ENCODE results near the gene C1QTNF3.
"Not testable (repeated sequence)": the region's sequence is repeated elsewhere in the genome, so short reads cannot be mapped to it uniquely, and the experiment has no call there.

Gene C1QTNF3, protein sequence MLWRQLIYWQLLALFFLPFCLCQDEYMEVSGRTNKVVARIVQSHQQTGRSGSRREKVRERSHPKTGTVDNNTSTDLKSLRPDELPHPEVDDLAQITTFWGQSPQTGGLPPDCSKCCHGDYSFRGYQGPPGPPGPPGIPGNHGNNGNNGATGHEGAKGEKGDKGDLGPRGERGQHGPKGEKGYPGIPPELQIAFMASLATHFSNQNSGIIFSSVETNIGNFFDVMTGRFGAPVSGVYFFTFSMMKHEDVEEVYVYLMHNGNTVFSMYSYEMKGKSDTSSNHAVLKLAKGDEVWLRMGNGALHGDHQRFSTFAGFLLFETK

DNA sequence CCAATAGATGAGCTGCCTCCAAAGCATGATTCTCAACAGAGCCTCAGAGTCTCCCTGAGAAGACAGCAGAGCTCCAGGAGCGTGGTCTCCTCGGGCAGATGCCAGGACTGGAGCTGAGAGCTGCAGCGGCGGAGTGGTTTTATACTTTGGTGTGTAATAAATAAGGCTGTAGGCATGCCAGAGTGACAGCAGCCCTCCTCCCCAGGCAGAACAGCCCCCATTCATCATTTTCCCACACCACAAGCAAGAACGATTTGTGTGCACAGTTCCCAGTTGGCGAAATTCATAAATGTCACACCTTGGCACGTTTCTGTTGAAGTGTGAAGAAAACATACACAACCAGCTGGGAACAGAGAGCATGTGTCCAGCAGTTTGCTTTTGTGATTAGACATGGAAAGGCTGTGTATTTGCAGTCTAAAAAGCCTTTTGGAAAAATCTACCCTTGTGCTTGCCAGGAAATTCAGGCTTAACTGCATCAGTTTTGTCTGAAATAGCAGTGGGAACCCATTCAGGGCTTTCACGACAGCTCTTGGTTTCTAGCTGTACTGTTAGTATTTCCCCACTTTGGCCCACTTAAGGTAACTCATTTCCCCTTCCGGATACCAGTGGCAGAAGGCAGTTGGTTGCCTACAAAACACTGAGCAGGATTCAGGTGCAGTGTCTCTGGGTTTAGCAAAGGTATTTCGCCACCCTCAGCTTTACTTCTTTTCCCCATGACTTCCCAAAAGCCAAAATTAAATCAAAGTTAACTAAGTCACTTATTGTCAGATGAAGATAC, at the start of gene C1QTNF3:
C1QTNF3 (minus strand) TSS at position 115 of the 778 bp plus-strand sequence; CDS start at position 27, 88 bp downstream.
- Histone ChIP-seq H3K4me3 (ENCODE audit: low read depth, low read length) (no peak within 1 kb of the TSS), H3K27ac (ENCODE audit: extremely low read depth, low read depth, low read length) (no peak within 1 kb of the TSS), H3K4me1 (ENCODE audit: control insufficient read depth, insufficient read depth, low read length) (no peaks in the 10 kb centered on the region), H3K9me3 (ENCODE audit: control insufficient read depth, insufficient read depth, low read depth, low read length) (no peaks in the 10 kb centered on the region), H3K36me3 (ENCODE audit: control insufficient read depth in 2 of 2, insufficient read depth in 1 of 2, low read length in 2 of 2) (no peaks in the 10 kb centered on the region)
- no peak for TF ChIP-seq ZNF16 (tag by site-specific recombination; IDR thresholded peaks at IDR 0.05; ENCODE audit: low read depth)
- no peak for TF ChIP-seq ZNF211 (tag by site-specific recombination; IDR thresholded peaks at IDR 0.05; ENCODE audit: low read depth)
- CTCF ChIA-PET: no interaction called here
- POLR2A ChIA-PET: interaction anchor here (1.2 kb wide), 1 partner anchor 35 kb away, joined by 3 read pairs; the partner anchor contains the start of gene AMACR

- TF ChIP-seq SCRT2 (tag by site-specific recombination; IDR thresholded peaks at IDR 0.05): peak; percentile 49; the same call in 1 of the 2 replicates
- H3K4me3 ChIP-seq (ENCODE audit: low read depth, low read length); H3K27ac ChIP-seq (ENCODE audit: extremely low read depth, low read depth, low read length); H3K9me3 ChIP-seq (ENCODE audit: control insufficient read depth, insufficient read depth, low read depth, low read length); POLR2A ChIA-PET; H3K4me1 ChIP-seq (ENCODE audit: control insufficient read depth, insufficient read depth, low read length); H3K36me3 ChIP-seq (ENCODE audit: control insufficient read depth in 2 of 2, insufficient read depth in 1 of 2, low read length in 2 of 2): not testable (repeated sequence)
- CTCF ChIA-PET: interaction anchor here (0.6 kb wide), 1 partner anchor 404 kb away, joined by 3 read pairs; no protein-coding TSS in a partner anchor
These were observed 48.0 kb upstream of the C1QTNF3 start for GRCh38 chr5:34091039-34091438.

GRCh38 chr5:34089802-34090201, 46.8 kb upstream of the C1QTNF3 start:
- H3K4me1 ChIP-seq (ENCODE audit: control insufficient read depth, insufficient read depth, low read length); H3K36me3 ChIP-seq (ENCODE audit: control insufficient read depth in 2 of 2, insufficient read depth in 1 of 2, low read length in 2 of 2); CTCF ChIA-PET; H3K9me3 ChIP-seq (ENCODE audit: control insufficient read depth, insufficient read depth, low read depth, low read length); POLR2A ChIA-PET; H3K27ac ChIP-seq (ENCODE audit: extremely low read depth, low read depth, low read length); H3K4me3 ChIP-seq (ENCODE audit: low read depth, low read length): not testable (repeated sequence)

DNA sequence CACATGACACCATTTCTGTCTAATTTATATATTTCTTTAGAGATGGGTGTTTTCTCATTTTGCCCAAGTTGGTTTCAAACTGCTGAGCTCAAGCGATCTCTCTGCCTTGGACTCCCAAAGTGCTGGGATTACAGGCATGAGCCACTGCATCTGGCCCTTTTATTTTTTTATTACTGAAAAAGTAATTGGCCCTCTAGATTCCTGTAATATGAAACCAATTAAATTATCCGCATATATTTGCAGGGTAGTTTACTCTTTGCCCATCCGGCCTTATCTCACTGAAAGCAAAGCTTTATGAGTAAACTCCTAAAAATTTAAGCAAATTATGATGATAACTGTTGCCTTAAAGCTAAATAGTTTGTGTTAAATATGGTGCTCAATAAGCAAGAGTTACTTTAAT, 44.7 kb upstream of the C1QTNF3 start:
- H3K4me1 ChIP-seq (ENCODE audit: control insufficient read depth, insufficient read depth, low read length); CTCF ChIA-PET; H3K27ac ChIP-seq (ENCODE audit: extremely low read depth, low read depth, low read length); H3K36me3 ChIP-seq (ENCODE audit: control insufficient read depth in 2 of 2, insufficient read depth in 1 of 2, low read length in 2 of 2); H3K4me3 ChIP-seq (ENCODE audit: low read depth, low read length); H3K9me3 ChIP-seq (ENCODE audit: control insufficient read depth, insufficient read depth, low read depth, low read length); POLR2A ChIA-PET: not testable (repeated sequence)

DNA sequence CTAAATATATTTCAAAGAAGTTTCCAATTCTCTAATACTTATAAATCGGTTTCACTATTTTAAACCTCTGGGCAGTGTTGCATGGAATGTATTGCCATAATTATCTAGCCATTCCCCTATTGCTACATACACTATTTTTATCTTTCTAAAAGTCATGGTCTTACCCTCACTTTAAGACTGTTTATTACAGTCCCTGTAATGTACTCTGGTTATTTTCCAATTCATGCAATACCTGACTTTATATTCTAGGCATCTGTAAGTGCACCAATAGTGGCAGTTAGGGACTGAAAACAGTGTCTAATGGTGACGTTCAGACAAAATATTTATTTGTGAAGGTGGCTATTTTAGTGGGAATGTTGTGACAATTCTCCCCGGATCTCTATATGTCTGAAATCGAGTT, 40.9 kb upstream of the C1QTNF3 start:
- H3K4me1 ChIP-seq (ENCODE audit: control insufficient read depth, insufficient read depth, low read length); H3K36me3 ChIP-seq (ENCODE audit: control insufficient read depth in 2 of 2, insufficient read depth in 1 of 2, low read length in 2 of 2); H3K27ac ChIP-seq (ENCODE audit: extremely low read depth, low read depth, low read length); CTCF ChIA-PET; H3K9me3 ChIP-seq (ENCODE audit: control insufficient read depth, insufficient read depth, low read depth, low read length); H3K4me3 ChIP-seq (ENCODE audit: low read depth, low read length); POLR2A ChIA-PET: not testable (repeated sequence)

DNA sequence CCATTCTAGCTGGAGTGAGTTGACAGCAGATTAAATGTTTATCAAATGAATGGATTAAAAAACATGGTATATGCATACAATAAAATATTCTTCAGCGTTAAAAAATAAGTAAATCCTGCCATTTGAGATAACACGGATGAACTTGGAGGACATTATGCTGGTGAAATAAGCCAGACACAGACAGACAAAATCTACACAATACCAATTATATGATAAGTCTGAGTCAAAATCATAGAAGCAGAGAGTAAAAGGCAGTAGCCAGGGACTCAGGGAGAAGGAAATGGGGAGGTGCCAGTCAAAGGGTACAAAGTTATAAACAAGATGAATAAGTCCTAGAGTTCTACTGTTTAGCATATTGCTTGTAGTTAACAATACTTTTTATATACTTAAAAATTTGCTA, 36.5 kb upstream of the C1QTNF3 start:
- H3K36me3 ChIP-seq (ENCODE audit: control insufficient read depth in 2 of 2, insufficient read depth in 1 of 2, low read length in 2 of 2); H3K4me3 ChIP-seq (ENCODE audit: low read depth, low read length); CTCF ChIA-PET; H3K27ac ChIP-seq (ENCODE audit: extremely low read depth, low read depth, low read length); POLR2A ChIA-PET; H3K4me1 ChIP-seq (ENCODE audit: control insufficient read depth, insufficient read depth, low read length); H3K9me3 ChIP-seq (ENCODE audit: control insufficient read depth, insufficient read depth, low read depth, low read length): not testable (repeated sequence)

DNA sequence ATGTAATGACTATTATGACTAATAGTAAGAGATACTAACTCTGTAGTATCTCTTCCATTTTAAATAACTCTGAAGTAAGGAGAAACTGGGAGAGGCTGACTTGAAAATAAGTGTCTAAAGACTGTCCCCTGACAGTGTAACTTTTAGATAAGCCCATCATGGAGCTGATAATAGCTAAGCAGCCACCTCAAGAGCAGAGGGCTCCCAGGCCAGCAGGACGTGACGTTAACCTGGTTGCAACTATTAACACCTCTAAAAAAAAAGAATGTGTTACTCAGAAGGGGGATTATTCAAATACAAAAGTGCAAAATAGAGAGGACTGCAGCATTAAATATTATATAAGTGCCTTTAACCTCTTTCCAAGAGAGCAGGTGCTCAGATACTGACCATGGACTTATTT, 34.6 kb upstream of the C1QTNF3 start:
- H3K9me3 ChIP-seq (ENCODE audit: control insufficient read depth, insufficient read depth, low read depth, low read length); H3K4me3 ChIP-seq (ENCODE audit: low read depth, low read length); CTCF ChIA-PET; POLR2A ChIA-PET; H3K4me1 ChIP-seq (ENCODE audit: control insufficient read depth, insufficient read depth, low read length); H3K36me3 ChIP-seq (ENCODE audit: control insufficient read depth in 2 of 2, insufficient read depth in 1 of 2, low read length in 2 of 2); H3K27ac ChIP-seq (ENCODE audit: extremely low read depth, low read depth, low read length): not testable (repeated sequence)
